KOPT-K1 (cell line): ENCODE results near the gene CFAP77.
"Not testable (repeated sequence)": the region's sequence is repeated elsewhere in the genome, so short reads cannot be mapped to it uniquely, and the experiment has no call there.

ENCODE experiments used
- H3K27ac ChIP-seq: fragments of 200-600 bp; sonication (generic); 2 replicates; pipeline ENCODE4 v1.5.1; 2016; ENCODE audit warnings: antibody characterized with exemption, mild to moderate bottlenecking, low read depth, low read length; ENCODE audit not compliant: poor library complexity, severe bottlenecking
- H3K36me3 ChIP-seq: fragments of 200-600 bp; sonication (generic); 2 replicates; pipeline ENCODE4 v1.5.1; 2017; ENCODE audit warnings: antibody characterized with exemption, mild to moderate bottlenecking, low read length, moderate library complexity; ENCODE audit not compliant: insufficient read depth
- H3K9me3 ChIP-seq: fragments of 200-600 bp; sonication (generic); 2 replicates; pipeline ENCODE4 v1.5.1; 2017; ENCODE audit warnings: antibody characterized with exemption, low read length, mild to moderate bottlenecking; ENCODE audit not compliant: insufficient read depth, poor library complexity, severe bottlenecking

Gene CFAP77

GRCh38 chr9:132564526-132564925 lies 154.5 kb downstream of the CFAP77 start:
- no peaks in the 10 kb centered on the region for H3K9me3 ChIP-seq
- no peak overlapping the region for H3K27ac ChIP-seq
- no peaks in the 10 kb centered on the region for H3K36me3 ChIP-seq

GRCh38 chr9:132568787-132569186 lies 158.8 kb downstream of the CFAP77 start:
- not testable (repeated sequence) for H3K36me3 ChIP-seq, H3K9me3 ChIP-seq

GRCh38 chr9:132571806-132572600 lies 162.0 kb downstream of the CFAP77 start:
- H3K36me3 ChIP-seq = no peaks in the 10 kb centered on the region
- no peaks in the 10 kb centered on the region for H3K9me3 ChIP-seq
- H3K27ac ChIP-seq = no peak overlapping the region

More at GRCh38 chr9:132568787-132569186, 158.8 kb downstream of the CFAP77 start:
- H3K27ac ChIP-seq = not testable (repeated sequence)

- Histone ChIP-seq H3K9me3 (no peaks in the 10 kb centered on the region), H3K27ac (no peak overlapping the region), H3K36me3 (no peaks in the 10 kb centered on the region)
Observed at GRCh38 chr9:132572921-132573320, 162.9 kb downstream of the CFAP77 start.

- H3K9me3 ChIP-seq = no peaks in the 10 kb centered on the region
- no peaks in the 10 kb centered on the region for H3K36me3 ChIP-seq
- no peak overlapping the region for H3K27ac ChIP-seq
Observed at GRCh38 chr9:132575005-132575609, 165.1 kb downstream of the CFAP77 start.

GRCh38 chr9:132575811-132576210 lies 165.8 kb downstream of the CFAP77 start:
- Histone ChIP-seq H3K27ac (no peak overlapping the region), H3K36me3 (no peaks in the 10 kb centered on the region), H3K9me3 (no peaks in the 10 kb centered on the region)

GRCh38 chr9:132577119-132577518 lies 167.1 kb downstream of the CFAP77 start:
- Histone ChIP-seq H3K36me3 (no peaks in the 10 kb centered on the region), H3K9me3 (no peaks in the 10 kb centered on the region), H3K27ac (no peak overlapping the region)

GRCh38 chr9:132578367-132578932 lies 168.4 kb downstream of the CFAP77 start:
- H3K9me3 ChIP-seq = no peaks in the 10 kb centered on the region
- no peak overlapping the region for H3K27ac ChIP-seq
- no peaks in the 10 kb centered on the region for H3K36me3 ChIP-seq

GRCh38 chr9:132579427-132579798 lies 169.4 kb downstream of the CFAP77 start:
- Histone ChIP-seq H3K27ac (no peak overlapping the region), H3K36me3 (no peaks in the 10 kb centered on the region), H3K9me3 (no peaks in the 10 kb centered on the region)

- H3K9me3 ChIP-seq = no peaks in the 10 kb centered on the region
- H3K27ac ChIP-seq = no peak within 1 kb of the TSS
- no peaks in the 10 kb centered on the region for H3K36me3 ChIP-seq
Observed at GRCh38 chr9:132582276-132582785, 172.3 kb downstream of the CFAP77 start, which contains the start of gene BARHL1. Gene BARHL1, plus strand, starts transcription at chr9:132582606. Its CDS starts 192 bp downstream, at chr9:132582798.

- no peaks in the 10 kb centered on the region for H3K36me3 ChIP-seq
- no peak overlapping the region for H3K27ac ChIP-seq
- H3K9me3 ChIP-seq = no peaks in the 10 kb centered on the region
Observed at GRCh38 chr9:132582786-132583583, 173.0 kb downstream of the CFAP77 start.

GRCh38 chr9:132583584-132584304 lies 173.7 kb downstream of the CFAP77 start:
- Histone ChIP-seq H3K9me3 (no peaks in the 10 kb centered on the region), H3K36me3 (no peaks in the 10 kb centered on the region), H3K27ac (no peak overlapping the region)

GRCh38 chr9:132584601-132585560 lies 174.9 kb downstream of the CFAP77 start:
- no peaks in the 10 kb centered on the region for H3K9me3 ChIP-seq

More at GRCh38 chr9:132584601-132585560, 174.9 kb downstream of the CFAP77 start:
- Histone ChIP-seq H3K36me3 (no peaks in the 10 kb centered on the region), H3K27ac (no peak overlapping the region)
